HG03175 (cell line): Measurements from ENCODE around the gene CCDC172.

Experiments used
- ATAC-seq: cut with Tn5 transposase; IDR thresholded peaks from one replicate; pipeline ENCODE4 v1.9.1; 2021; ENCODE audit warnings: mild to moderate bottlenecking, moderate library complexity; ENCODE audit not compliant: unreplicated experiment

CCDC172 gene

GRCh38 chr10:116429288-116429977, 105.2 kb downstream of the CCDC172 start:
- no peak for ATAC-seq
